Measurements from ENCODE around the gene RAB3C.

DNA sequence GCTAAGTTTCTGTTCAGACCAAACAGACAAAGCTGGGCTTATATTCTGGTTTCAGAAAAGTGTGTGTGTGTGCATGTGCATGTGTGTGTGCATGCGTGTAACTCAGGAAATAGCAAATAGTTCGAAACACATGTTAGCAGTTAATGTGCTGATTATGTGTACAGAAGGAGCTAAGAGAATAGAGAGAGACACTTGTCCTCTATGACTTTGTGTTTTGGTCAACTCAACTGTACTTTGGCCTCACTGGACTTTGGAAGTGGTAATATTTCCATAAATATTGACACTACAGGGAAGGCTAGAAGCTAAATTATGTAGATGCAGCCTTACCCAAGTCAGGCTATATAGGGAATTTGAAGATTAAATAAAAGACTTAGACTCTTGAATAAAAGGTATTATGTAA lies 155.5 kb downstream of the RAB3C start:
- TF ChIP-seq, protein P1, sequence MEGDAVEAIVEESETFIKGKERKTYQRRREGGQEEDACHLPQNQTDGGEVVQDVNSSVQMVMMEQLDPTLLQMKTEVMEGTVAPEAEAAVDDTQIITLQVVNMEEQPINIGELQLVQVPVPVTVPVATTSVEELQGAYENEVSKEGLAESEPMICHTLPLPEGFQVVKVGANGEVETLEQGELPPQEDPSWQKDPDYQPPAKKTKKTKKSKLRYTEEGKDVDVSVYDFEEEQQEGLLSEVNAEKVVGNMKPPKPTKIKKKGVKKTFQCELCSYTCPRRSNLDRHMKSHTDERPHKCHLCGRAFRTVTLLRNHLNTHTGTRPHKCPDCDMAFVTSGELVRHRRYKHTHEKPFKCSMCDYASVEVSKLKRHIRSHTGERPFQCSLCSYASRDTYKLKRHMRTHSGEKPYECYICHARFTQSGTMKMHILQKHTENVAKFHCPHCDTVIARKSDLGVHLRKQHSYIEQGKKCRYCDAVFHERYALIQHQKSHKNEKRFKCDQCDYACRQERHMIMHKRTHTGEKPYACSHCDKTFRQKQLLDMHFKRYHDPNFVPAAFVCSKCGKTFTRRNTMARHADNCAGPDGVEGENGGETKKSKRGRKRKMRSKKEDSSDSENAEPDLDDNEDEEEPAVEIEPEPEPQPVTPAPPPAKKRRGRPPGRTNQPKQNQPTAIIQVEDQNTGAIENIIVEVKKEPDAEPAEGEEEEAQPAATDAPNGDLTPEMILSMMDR (IDR thresholded peaks at IDR 0.05): no peak
- no peak for TF ChIP-seq POLR2A (IDR thresholded peaks at IDR 0.05)
